Heart right ventricle (tissue), 16 donors: ENCODE measurements around the gene PYGB. TPM values are rescaled to one million over a fixed set of nuclear protein-coding genes. Genes with fewer than 3 reads are reported as not detected.

Source experiments
- ATAC-seq, 8 donors: fragments of 200-7000 bp; cut with Tn5 transposase; one replicate each; pipeline ENCODE4 v1.9.1; 2020; ENCODE audit warnings: mild to moderate bottlenecking in 8 of 8, moderate library complexity in 8 of 8, moderate number of reproducible peaks in 1 of 8
- DNase-seq, 2 donors: peaks; one replicate each; pipeline ENCODE4 v3.0.0-alpha.2; 2020
- H3K27ac ChIP-seq, 10 donors: fragments of 200-600 bp; sonication (generic) in 2 of 10; one replicate each; pipeline versions ENCODE4 v1.5.0 to v1.8.0; 2020 to 2022; ENCODE audit warnings: mild to moderate bottlenecking in 3 of 10
- H3K27me3 ChIP-seq, 7 donors: fragments of 200-600 bp; one replicate each; pipeline ENCODE4 v1.8.0; 2021 to 2022; ENCODE audit warnings: mild to moderate bottlenecking in 2 of 7
- H3K36me3 ChIP-seq, 9 donors: fragments of 200-600 bp; sonication (generic) in 1 of 9; one replicate each; pipeline versions ENCODE4 v1.5.0 to v1.8.0; 2020 to 2022; ENCODE audit warnings: mild to moderate bottlenecking in 2 of 9
- H3K4me1 ChIP-seq, 9 donors: fragments of 200-600 bp; sonication (generic) in 1 of 9; one replicate each; pipeline versions ENCODE4 v1.5.0 to v1.8.0; 2020 to 2022; ENCODE audit warnings: mild to moderate bottlenecking in 4 of 9
- H3K4me3 ChIP-seq, 10 donors: fragments of 200-600 bp; sonication (generic) in 2 of 10; one replicate each; pipeline versions ENCODE4 v1.5.0 to v1.8.0; 2020 to 2022; ENCODE audit warnings: mild to moderate bottlenecking in 7 of 10, moderate library complexity in 2 of 10
- H3K9me3 ChIP-seq, 11 donors: fragments of 200-600 bp in 10 of 11; sonication (generic) in 2 of 11; one replicate each; pipeline versions ENCODE4 v1.5.0 to v1.8.0; 2013 to 2022; ENCODE audit warnings: mild to moderate bottlenecking in 2 of 11, control low read depth in 1 of 11, moderate library complexity in 1 of 11
- CTCF ChIP-seq, 9 donors: fragments of 200-600 bp; sonication (generic) in 2 of 9; IDR thresholded peaks; one replicate each; pipeline versions ENCODE4 v1.5.0 to v1.8.0; 2021 to 2022; ENCODE audit warnings: antibody characterized with exemption in 9 of 9, mild to moderate bottlenecking in 5 of 9, moderate library complexity in 1 of 9
- WGBS, 2 donors: extraction: QIAGEN DNeasy Blood & Tissue Kit; methylation state at CpG; one replicate each; pipeline ENCODE4 v1.1.7; 2013; ENCODE audit warnings: inconsistent platforms in 1 of 2; 5-methylcytosine and 5-hydroxymethylcytosine counted together
- intact Hi-C, 10 donors: fragments of 100-400 bp; cut with DNase I; formaldehyde crosslinking; loops; one replicate each; pipeline versions ENCODE4 v1.11.1 to v1.14.2; 2022
- polyA plus RNA-seq, 2 donors: library from polyadenylated mRNA; stranded (reverse); fragments of 200-250 nt; gene quantifications; one replicate each; pipeline ENCODE4 v1.2.3, GENCODE V29; 2013
- total RNA-seq, 10 donors: library from RNA; stranded (reverse); fragmentation: NEBNext Ultra II Directional in 3 of 10; extraction: Animal tissue kit (Norgen Biotek cat#: 25700) in 3 of 10; gene quantifications; one replicate each; pipeline versions ENCODE4 v1.2.1 to v1.2.4, GENCODE V29; 2021 to 2023
- donor health status: Arrhythmogenic right ventricular cardiomyopathy.
- donor health status: ischemic (EF 13 %, LVEDD 7.1; RV severe dilation, severe dysfunction).
- donor health status: healthy with polysubstance abuse.
- donor health status: DM: no; HTN: yes; CAD: no.
- donor health status: DM: no; HTN: no; CAD: no.
- donor health status: ischemic (EF 25% LVEDD 6.9; RV normal size, moderate dysfunction).
- donor health status: ischemic (EF 25% LVEDD 5.7; RV mildly dilated, moderate dysfunction).
- donor health status: healthy.
- donor health status: DM: yes; HTN: yes; CAD: no.
- donor health status: Ischemic cardiomyopathy.
- donor health status: ischemic (EF 35%, LVEDD 5.7; RV mildly dilated, moderate dysfunction).
- donor health status: nonischemic (EF 11% LVEDD 7.7; RV severe dilation, severe dysfunction).
- donor health status: DM: yes; HTN: yes; CAD: no.
- donor health status: PGD.
- donor health status: ischemic (EF 29% LVEDD 5.4; RV normal size, mild dysfunction).
- donor health status: nonischemic (EF 23%, LVEDD 6.1; RV moderate dilation, normal function).

PYGB gene
- total and polyA plus RNA-seq, 12 donors = 83.1 to 462 (median 269) TPM

GRCh38 chr20:25272223-25273000, 24.5 kb downstream of the PYGB start:
- no peak for TF ChIP-seq CTCF (IDR thresholded peaks at IDR 0.05)
- peak in 1 of 2 donors; percentile 3 for DNase-seq
- H3K27ac ChIP-seq = peak overlapping the region in 7 of 10 donors; percentile 42 to 73 (median 56)
- no peaks in the 10 kb centered on the region for H3K9me3 ChIP-seq
- intact Hi-C loops = no loop called here
- 71 to 82% methylated on average over 19 of the region's 19 CpGs for WGBS, 2 donors
- peaks cover 0 to 65% (median 36%) of the 10 kb centered on the region in 9 donors for H3K4me1 ChIP-seq
- H3K4me3 ChIP-seq = no peak overlapping the region
- ATAC-seq = no peak
- no peaks in the 10 kb centered on the region for H3K27me3 ChIP-seq
- H3K36me3 ChIP-seq = peaks cover 0 to 87% (median 68%) of the 10 kb centered on the region in 9 donors

DNA sequence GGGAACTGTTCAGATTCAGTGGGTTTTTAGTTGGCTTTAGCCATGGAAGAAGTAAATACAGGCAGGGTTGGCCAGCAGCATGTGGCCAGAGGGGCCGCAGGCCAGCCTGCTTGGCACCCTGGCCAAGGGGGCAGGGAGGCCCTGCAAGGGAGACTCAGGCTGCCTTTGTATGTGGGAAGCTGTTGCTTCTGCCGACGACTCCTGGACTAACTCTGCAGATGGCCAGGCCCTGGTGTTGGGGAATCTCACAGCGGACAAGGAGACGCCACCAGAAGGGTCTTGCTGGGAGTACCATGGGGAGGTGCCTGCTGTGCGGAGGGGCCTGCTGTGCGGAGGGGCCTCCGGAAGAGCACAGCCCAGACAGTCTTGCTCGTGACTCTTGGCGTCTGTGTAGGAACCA, 25.2 kb downstream of the PYGB start:
- intact Hi-C loops = no loop called here
- Histone ChIP-seq H3K4me1 (peaks cover 0 to 72% (median 43%) of the 10 kb centered on the region in 9 donors), H3K27ac (peak overlapping the region in 7 of 10 donors; percentile 42 to 73 (median 56)), H3K27me3 (no peaks in the 10 kb centered on the region), H3K4me3 (no peak overlapping the region), H3K36me3 (peaks cover 0 to 93% (median 68%) of the 10 kb centered on the region in 9 donors), H3K9me3 (no peaks in the 10 kb centered on the region)
- WGBS, 2 donors = 66 to 75% methylated on average over 10 of the region's 10 CpGs
- TF ChIP-seq CTCF (IDR thresholded peaks at IDR 0.05) = no peak
- DNase-seq (peak in 1 of 2 donors; percentile 3), ATAC-seq (no peak)

GRCh38 chr20:25273541-25274358, 25.9 kb downstream of the PYGB start:
- Histone ChIP-seq H3K27me3 (no peaks in the 10 kb centered on the region), H3K4me1 (peaks cover 0 to 79% (median 43%) of the 10 kb centered on the region in 9 donors), H3K36me3 (peaks cover 0 to 99% (median 71%) of the 10 kb centered on the region in 9 donors), H3K9me3 (no peaks in the 10 kb centered on the region), H3K27ac (peak overlapping the region in 8 of 10 donors; percentile 41 to 73 (median 52)), H3K4me3 (no peak overlapping the region)
- WGBS, 2 donors = 60 to 71% methylated on average over 20 of the region's 20 CpGs
- DNase-seq = peak in 1 of 2 donors; percentile 3
- ATAC-seq = peak in 1 of 8 donors; percentile 34
- intact Hi-C loops = loop anchor here in 1 of 10 donors (2.0 kb wide), 1 partner anchor 21 kb away; no protein-coding TSS in a partner anchor
- no peak for TF ChIP-seq CTCF (IDR thresholded peaks at IDR 0.05)

GRCh38 chr20:25274481-25274880, 26.6 kb downstream of the PYGB start:
- Histone ChIP-seq H3K9me3 (no peaks in the 10 kb centered on the region), H3K4me3 (no peak overlapping the region), H3K36me3 (peaks cover 0 to 99% (median 71%) of the 10 kb centered on the region in 9 donors), H3K4me1 (peaks cover 0 to 79% (median 43%) of the 10 kb centered on the region in 9 donors), H3K27me3 (no peaks in the 10 kb centered on the region), H3K27ac (peak overlapping the region in 8 of 10 donors; percentile 31 to 73 (median 46))
- intact Hi-C loops = loop anchor here in 1 of 10 donors (2.0 kb wide), 1 partner anchor 22 kb away; no protein-coding TSS in a partner anchor
- no peak for TF ChIP-seq CTCF (IDR thresholded peaks at IDR 0.05)
- 75 to 76% methylated on average over 20 of the region's 20 CpGs for WGBS, 2 donors
- DNase-seq (peak in 1 of 2 donors; percentile 16), ATAC-seq (peak in 5 of 8 donors; percentile 14 to 35 (median 32))
